Measurements from ENCODE around the gene TNPO2. TPM values are rescaled to one million over a fixed set of nuclear protein-coding genes. Genes with fewer than 3 reads are reported as not detected.
A peak's percentile ranks its signal among the peaks of the same experiment; 100 is the strongest.

The TNPO2 gene
- total RNA-seq, 1 experiment from 2014 or later = 105 TPM

DNA sequence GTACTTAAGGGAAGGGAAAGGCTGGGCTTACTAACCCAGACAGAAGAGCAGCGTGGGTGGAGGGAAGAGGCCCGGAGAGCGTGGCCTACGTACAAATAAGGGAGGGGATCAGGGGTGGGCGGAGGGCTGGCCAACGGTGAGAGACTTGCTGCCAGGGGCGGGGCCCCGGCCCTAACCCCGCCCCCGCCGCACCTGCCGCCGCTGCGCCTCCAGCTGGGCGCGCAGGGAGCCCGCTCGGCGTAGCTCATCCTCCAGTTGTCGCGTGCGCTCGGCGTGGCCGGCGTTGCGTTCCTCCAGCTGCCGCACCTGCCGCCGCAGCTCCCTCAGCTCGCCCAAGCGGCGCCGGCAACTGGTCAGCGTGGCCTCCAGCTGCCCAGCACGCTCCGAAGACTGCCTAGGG lies 46.0 kb upstream of the TNPO2 start (continued):
- TF ChIP-seq, protein P1, sequence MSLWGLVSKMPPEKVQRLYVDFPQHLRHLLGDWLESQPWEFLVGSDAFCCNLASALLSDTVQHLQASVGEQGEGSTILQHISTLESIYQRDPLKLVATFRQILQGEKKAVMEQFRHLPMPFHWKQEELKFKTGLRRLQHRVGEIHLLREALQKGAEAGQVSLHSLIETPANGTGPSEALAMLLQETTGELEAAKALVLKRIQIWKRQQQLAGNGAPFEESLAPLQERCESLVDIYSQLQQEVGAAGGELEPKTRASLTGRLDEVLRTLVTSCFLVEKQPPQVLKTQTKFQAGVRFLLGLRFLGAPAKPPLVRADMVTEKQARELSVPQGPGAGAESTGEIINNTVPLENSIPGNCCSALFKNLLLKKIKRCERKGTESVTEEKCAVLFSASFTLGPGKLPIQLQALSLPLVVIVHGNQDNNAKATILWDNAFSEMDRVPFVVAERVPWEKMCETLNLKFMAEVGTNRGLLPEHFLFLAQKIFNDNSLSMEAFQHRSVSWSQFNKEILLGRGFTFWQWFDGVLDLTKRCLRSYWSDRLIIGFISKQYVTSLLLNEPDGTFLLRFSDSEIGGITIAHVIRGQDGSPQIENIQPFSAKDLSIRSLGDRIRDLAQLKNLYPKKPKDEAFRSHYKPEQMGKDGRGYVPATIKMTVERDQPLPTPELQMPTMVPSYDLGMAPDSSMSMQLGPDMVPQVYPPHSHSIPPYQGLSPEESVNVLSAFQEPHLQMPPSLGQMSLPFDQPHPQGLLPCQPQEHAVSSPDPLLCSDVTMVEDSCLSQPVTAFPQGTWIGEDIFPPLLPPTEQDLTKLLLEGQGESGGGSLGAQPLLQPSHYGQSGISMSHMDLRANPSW (CRISPR knock-in tag; conservative IDR thresholded peaks at IDR 0.05; ENCODE audit: low read depth) = no peak
- TF ChIP-seq CBFB (CRISPR knock-in tag; IDR thresholded peaks at IDR 0.05; ENCODE audit: low read depth) (no peak), NFYB (CRISPR knock-in tag; conservative IDR thresholded peaks at IDR 0.05; ENCODE audit: low read depth) (no peak)
- TF ChIP-seq, protein P2, sequence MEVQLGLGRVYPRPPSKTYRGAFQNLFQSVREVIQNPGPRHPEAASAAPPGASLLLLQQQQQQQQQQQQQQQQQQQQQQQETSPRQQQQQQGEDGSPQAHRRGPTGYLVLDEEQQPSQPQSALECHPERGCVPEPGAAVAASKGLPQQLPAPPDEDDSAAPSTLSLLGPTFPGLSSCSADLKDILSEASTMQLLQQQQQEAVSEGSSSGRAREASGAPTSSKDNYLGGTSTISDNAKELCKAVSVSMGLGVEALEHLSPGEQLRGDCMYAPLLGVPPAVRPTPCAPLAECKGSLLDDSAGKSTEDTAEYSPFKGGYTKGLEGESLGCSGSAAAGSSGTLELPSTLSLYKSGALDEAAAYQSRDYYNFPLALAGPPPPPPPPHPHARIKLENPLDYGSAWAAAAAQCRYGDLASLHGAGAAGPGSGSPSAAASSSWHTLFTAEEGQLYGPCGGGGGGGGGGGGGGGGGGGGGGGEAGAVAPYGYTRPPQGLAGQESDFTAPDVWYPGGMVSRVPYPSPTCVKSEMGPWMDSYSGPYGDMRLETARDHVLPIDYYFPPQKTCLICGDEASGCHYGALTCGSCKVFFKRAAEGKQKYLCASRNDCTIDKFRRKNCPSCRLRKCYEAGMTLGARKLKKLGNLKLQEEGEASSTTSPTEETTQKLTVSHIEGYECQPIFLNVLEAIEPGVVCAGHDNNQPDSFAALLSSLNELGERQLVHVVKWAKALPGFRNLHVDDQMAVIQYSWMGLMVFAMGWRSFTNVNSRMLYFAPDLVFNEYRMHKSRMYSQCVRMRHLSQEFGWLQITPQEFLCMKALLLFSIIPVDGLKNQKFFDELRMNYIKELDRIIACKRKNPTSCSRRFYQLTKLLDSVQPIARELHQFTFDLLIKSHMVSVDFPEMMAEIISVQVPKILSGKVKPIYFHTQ (CRISPR knock-in tag; IDR thresholded peaks at IDR 0.05) = no peak
- TF ChIP-seq, protein P3, sequence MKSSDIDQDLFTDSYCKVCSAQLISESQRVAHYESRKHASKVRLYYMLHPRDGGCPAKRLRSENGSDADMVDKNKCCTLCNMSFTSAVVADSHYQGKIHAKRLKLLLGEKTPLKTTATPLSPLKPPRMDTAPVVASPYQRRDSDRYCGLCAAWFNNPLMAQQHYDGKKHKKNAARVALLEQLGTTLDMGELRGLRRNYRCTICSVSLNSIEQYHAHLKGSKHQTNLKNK (CRISPR knock-in tag; IDR thresholded peaks at IDR 0.05) = no peak
- TF ChIP-seq, protein P4, sequence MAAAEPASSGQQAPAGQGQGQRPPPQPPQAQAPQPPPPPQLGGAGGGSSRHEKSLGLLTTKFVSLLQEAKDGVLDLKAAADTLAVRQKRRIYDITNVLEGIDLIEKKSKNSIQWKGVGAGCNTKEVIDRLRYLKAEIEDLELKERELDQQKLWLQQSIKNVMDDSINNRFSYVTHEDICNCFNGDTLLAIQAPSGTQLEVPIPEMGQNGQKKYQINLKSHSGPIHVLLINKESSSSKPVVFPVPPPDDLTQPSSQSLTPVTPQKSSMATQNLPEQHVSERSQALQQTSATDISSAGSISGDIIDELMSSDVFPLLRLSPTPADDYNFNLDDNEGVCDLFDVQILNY (CRISPR knock-in tag; IDR thresholded peaks at IDR 0.05) = 0 out of 2 replicates have a peak, but pooled peaks have one; percentile 37

DNA sequence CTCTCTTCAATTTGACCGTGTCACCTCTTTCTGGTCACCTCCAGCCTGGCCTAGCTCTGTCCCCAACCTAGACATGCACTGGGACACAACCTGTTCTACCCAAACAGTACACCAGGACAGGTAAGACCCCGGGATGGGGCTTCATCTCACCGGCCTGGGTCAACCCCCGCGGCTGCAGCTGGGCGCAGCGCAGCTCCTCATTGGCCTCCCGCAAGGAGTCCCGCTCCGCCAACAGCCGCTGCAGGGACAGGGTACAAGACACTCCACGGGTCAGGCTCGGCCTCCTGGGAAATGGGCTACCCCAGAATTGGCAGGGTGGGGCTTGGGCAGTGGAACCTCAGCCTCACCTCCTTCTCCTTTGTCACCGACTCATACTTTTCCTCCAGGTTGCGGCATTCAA lies 43.9 kb upstream of the TNPO2 start:
- CTCF ChIA-PET = interaction anchor here (0.7 to 11.1 kb wide), 6 partner anchors 9 to 80 kb away, joined by 3 to 341 read pairs (median 48); partner anchors contain the start of genes GET3, HOOK2, JUNB and PRDX2
- TF ChIP-seq CREB1 (CRISPR knock-in tag; IDR thresholded peaks at IDR 0.05) = no peak
- 0 out of 2 replicates have a peak, but pooled peaks have one; percentile 20 for TF ChIP-seq NR2C2 (CRISPR knock-in tag; IDR thresholded peaks at IDR 0.05)
- POLR2A ChIA-PET = interaction anchor here (1.4 to 2.2 kb wide), 2 partner anchors 25 to 105 kb away, joined by 4 to 10 read pairs; no protein-coding TSS in a partner anchor
- Mint-ChIP-seq H3K4me1 (peaks cover 17% of the 10 kb centered on the region), H3K4me3 (no peak overlapping the region), H3K9me3 (no peaks in the 10 kb centered on the region), H3K27ac (no peak overlapping the region; the same call in 1 of the 2 replicates), H3K27me3 (ENCODE audit: low read depth) (no peaks in the 10 kb centered on the region; the same call in 1 of the 2 replicates), H3K36me3 (peaks cover 26% of the 10 kb centered on the region)
- ATAC-seq (no peak), DNase-seq (ENCODE audit: low spot score) (no peak)

DNA sequence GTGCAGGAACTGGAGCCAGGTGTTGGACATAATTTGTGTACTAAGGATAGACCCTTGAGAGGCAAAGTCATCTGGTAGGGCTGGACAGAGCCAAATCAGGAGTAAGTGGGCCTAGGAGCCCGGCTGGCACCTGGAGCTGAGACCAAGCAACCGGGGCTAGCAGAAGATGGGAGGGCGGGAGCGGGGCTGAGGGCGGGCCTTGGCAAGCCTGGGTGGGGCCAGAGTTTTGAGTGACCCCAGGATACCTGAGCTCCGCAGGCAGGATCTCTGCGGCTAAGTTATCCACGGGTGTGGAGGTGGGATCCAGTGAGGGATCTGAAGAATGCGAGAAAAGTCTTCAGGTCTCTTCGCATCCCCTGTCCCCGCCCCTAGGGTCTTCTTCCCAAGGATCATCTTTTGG lies 43.4 kb upstream of the TNPO2 start:
- ChIA-PET CTCF (interaction anchor here (0.7 to 11.1 kb wide), 13 partner anchors 9 to 106 kb away, joined by 3 to 341 read pairs (median 10); partner anchors contain the start of genes FBXW9, GET3, HOOK2 and JUNB), POLR2A (interaction anchor here (1.4 to 2.2 kb wide), 3 partner anchors 9 to 106 kb away, joined by 4 to 12 read pairs (median 10); no protein-coding TSS in a partner anchor)
- Mint-ChIP-seq H3K4me3 (no peak overlapping the region), H3K9me3 (no peaks in the 10 kb centered on the region), H3K27me3 (ENCODE audit: low read depth) (no peaks in the 10 kb centered on the region; the same call in 1 of the 2 replicates), H3K27ac (no peak overlapping the region), H3K4me1 (peaks cover 16% of the 10 kb centered on the region), H3K36me3 (peaks cover 31% of the 10 kb centered on the region)
- DNase-seq (ENCODE audit: low spot score) (no peak), ATAC-seq (no peak)
- TF ChIP-seq, protein P5, sequence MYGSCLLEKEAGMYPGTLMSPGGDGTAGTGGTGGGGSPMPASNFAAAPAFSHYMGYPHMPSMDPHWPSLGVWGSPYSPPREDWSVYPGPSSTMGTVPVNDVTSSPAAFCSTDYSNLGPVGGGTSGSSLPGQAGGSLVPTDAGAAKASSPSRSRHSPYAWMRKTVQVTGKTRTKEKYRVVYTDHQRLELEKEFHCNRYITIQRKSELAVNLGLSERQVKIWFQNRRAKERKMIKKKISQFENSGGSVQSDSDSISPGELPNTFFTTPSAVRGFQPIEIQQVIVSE (CRISPR knock-in tag; IDR thresholded peaks at IDR 0.05; ENCODE audit: borderline replicate concordance) = no peak
- TF ChIP-seq, protein P6, sequence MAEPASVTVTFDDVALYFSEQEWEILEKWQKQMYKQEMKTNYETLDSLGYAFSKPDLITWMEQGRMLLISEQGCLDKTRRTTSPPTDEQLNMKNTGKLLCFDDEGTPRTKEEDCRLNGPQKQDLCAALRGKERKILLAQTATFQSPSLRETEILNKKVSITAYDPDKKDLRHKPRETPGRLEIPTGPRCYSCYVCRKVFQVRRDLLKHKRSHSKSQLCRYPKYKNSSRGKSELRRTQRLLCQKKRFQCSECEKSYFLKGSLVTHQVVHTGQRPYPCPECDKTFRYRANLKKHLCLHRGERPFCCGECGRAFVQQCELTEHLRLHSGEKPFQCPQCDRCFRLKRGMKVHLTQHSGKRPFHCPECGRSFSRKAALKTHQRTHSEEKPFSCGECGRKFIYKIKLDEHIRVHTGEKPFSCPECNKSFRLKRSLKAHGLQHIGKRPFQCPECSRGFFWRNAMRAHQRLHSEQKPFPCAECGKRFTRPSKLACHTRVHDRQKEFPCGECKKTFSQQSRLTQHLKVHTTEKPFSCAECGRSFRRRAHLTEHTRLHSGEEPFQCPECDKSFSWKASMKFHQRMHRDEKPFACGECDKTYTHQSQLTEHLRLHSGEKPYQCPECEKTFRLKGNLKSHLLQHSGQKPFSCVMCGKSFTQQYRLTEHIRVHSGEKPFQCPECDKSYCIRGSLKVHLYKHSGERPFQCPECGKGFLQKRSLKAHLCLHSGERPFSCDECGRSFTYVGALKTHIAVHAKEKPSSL (CRISPR knock-in tag; conservative IDR thresholded peaks at IDR 0.05) = no peak
- TF ChIP-seq SOX15 (CRISPR knock-in tag; IDR thresholded peaks at IDR 0.05) (no peak), ESRRA (CRISPR knock-in tag; IDR thresholded peaks at IDR 0.05; ENCODE audit: borderline replicate concordance) (no peak), IRF2 (CRISPR knock-in tag; IDR thresholded peaks at IDR 0.05; ENCODE audit: borderline replicate concordance, low read depth) (no peak), GRHL2 (CRISPR knock-in tag; IDR thresholded peaks at IDR 0.05; ENCODE audit: insufficient replicate concordance, severe bottlenecking) (no peak), JAZF1 (CRISPR knock-in tag; IDR thresholded peaks at IDR 0.05) (no peak), GTF2I (CRISPR knock-in tag; conservative IDR thresholded peaks at IDR 0.05) (no peak), EMX1 (CRISPR knock-in tag; IDR thresholded peaks at IDR 0.05) (no peak)
- TF ChIP-seq, protein P7, sequence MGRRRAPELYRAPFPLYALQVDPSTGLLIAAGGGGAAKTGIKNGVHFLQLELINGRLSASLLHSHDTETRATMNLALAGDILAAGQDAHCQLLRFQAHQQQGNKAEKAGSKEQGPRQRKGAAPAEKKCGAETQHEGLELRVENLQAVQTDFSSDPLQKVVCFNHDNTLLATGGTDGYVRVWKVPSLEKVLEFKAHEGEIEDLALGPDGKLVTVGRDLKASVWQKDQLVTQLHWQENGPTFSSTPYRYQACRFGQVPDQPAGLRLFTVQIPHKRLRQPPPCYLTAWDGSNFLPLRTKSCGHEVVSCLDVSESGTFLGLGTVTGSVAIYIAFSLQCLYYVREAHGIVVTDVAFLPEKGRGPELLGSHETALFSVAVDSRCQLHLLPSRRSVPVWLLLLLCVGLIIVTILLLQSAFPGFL (CRISPR knock-in tag; IDR thresholded peaks at IDR 0.05; ENCODE audit: borderline replicate concordance) = no peak
- TF ChIP-seq, protein P8, sequence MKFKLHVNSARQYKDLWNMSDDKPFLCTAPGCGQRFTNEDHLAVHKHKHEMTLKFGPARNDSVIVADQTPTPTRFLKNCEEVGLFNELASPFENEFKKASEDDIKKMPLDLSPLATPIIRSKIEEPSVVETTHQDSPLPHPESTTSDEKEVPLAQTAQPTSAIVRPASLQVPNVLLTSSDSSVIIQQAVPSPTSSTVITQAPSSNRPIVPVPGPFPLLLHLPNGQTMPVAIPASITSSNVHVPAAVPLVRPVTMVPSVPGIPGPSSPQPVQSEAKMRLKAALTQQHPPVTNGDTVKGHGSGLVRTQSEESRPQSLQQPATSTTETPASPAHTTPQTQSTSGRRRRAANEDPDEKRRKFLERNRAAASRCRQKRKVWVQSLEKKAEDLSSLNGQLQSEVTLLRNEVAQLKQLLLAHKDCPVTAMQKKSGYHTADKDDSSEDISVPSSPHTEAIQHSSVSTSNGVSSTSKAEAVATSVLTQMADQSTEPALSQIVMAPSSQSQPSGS (CRISPR knock-in tag; IDR thresholded peaks at IDR 0.05; ENCODE audit: borderline replicate concordance, low read depth) = no peak

Measured in WTC11 (cell line).